CD8-positive, alpha-beta memory T cell (primary cell): ENCODE measurements around the gene PPP3R1. TPM values are rescaled to one million over a fixed set of nuclear protein-coding genes. Genes with fewer than 3 reads are reported as not detected.
A peak's percentile ranks its signal among the peaks of the same experiment; 100 is the strongest.

ENCODE experiments used
- CTCF ChIA-PET: fragments of 350-600 bp; sonication (Branson Sonifier 250); formaldehyde crosslinking; loops from one replicate; lab custom pipeline; 2021; ENCODE audit warnings: antibody characterized with exemption; lab: Charles Lee
- POLR2A ChIA-PET: fragments of 350-600 bp; sonication (Branson Sonifier 250); formaldehyde crosslinking; loops from one replicate; lab custom pipeline; 2021; ENCODE audit warnings: antibody characterized with exemption; lab: Charles Lee
- DNase-seq, 5 donors: peaks; one replicate each; pipeline versions ENCODE4 v3.0.0 to v3.0.0-alpha.2; 2020 to 2022; ENCODE audit warnings: mixed read lengths in 1 of 5
- H3K27ac ChIP-seq: one replicate; pipeline ENCODE4 v1.7.0; 2013; ENCODE audit warnings: low read depth, mild to moderate bottlenecking, low read length, moderate library complexity
- H3K27me3 ChIP-seq: 2 replicates; pipeline ENCODE4 v1.7.0; 2013; ENCODE audit warnings: low read length, mild to moderate bottlenecking; ENCODE audit not compliant: insufficient read depth, poor library complexity, severe bottlenecking
- H3K36me3 ChIP-seq: 2 replicates; pipeline ENCODE4 v1.7.0; 2013; ENCODE audit warnings: mild to moderate bottlenecking, low read length, moderate library complexity; ENCODE audit not compliant: insufficient read depth
- H3K4me1 ChIP-seq: 2 replicates; pipeline ENCODE4 v1.7.0; 2013; ENCODE audit warnings: mild to moderate bottlenecking, low read length, moderate library complexity; ENCODE audit not compliant: insufficient read depth
- H3K4me3 ChIP-seq: 2 replicates; pipeline ENCODE4 v1.7.0; 2013; ENCODE audit warnings: mild to moderate bottlenecking, low read length
- H3K9me3 ChIP-seq: 2 replicates; pipeline ENCODE4 v1.7.0; 2013; ENCODE audit warnings: mild to moderate bottlenecking, low read length
- H3K27ac Mint-ChIP-seq, 8 donors: one replicate each; pipeline ENCODE4 v1.8.0; 2020 to 2021; ENCODE audit warnings: mixed read lengths in 8 of 8, mild to moderate bottlenecking in 6 of 8, inconsistent platforms in 3 of 8, moderate library complexity in 3 of 8
- H3K27me3 Mint-ChIP-seq, 2 donors: one replicate each; pipeline ENCODE4 v1.8.0; 2020 to 2021; ENCODE audit warnings: mixed read lengths in 2 of 2, mild to moderate bottlenecking in 1 of 2, moderate library complexity in 1 of 2
- H3K36me3 Mint-ChIP-seq, 3 donors: one replicate each; pipeline ENCODE4 v1.8.0; 2020 to 2021; ENCODE audit warnings: mixed read lengths in 3 of 3, inconsistent platforms in 1 of 3, mild to moderate bottlenecking in 1 of 3
- H3K4me1 Mint-ChIP-seq, 3 donors: one replicate each; pipeline ENCODE4 v1.8.0; 2020 to 2021; ENCODE audit warnings: mixed read lengths in 3 of 3, inconsistent platforms in 1 of 3, mild to moderate bottlenecking in 1 of 3
- H3K4me3 Mint-ChIP-seq, 7 donors: one replicate each; pipeline ENCODE4 v1.8.0; 2020 to 2021; ENCODE audit warnings: mixed read lengths in 7 of 7, mild to moderate bottlenecking in 6 of 7, moderate library complexity in 4 of 7, inconsistent platforms in 2 of 7
- H3K9me3 Mint-ChIP-seq, 5 donors: one replicate each; pipeline ENCODE4 v1.8.0; 2020 to 2022; ENCODE audit warnings: mixed read lengths in 5 of 5, mild to moderate bottlenecking in 3 of 5, moderate library complexity in 2 of 5, inconsistent platforms in 1 of 5
- polyA plus RNA-seq: library from polyadenylated mRNA; unstranded; fragments of 300-500 nt; fragmentation: Illumina TruSeq; gene quantifications from one replicate; pipeline ENCODE4 v1.2.3, GENCODE V29; 2021
- total RNA-seq, 2 experiments: library from RNA; stranded (reverse); gene quantifications; one replicate each; pipeline ENCODE4 v1.2.3, GENCODE V29; 2021

Gene PPP3R1
- total and polyA plus RNA-seq, 3 experiments from 2014 or later, result 4.2 to 86.1 (median 85.0) TPM

DNA sequence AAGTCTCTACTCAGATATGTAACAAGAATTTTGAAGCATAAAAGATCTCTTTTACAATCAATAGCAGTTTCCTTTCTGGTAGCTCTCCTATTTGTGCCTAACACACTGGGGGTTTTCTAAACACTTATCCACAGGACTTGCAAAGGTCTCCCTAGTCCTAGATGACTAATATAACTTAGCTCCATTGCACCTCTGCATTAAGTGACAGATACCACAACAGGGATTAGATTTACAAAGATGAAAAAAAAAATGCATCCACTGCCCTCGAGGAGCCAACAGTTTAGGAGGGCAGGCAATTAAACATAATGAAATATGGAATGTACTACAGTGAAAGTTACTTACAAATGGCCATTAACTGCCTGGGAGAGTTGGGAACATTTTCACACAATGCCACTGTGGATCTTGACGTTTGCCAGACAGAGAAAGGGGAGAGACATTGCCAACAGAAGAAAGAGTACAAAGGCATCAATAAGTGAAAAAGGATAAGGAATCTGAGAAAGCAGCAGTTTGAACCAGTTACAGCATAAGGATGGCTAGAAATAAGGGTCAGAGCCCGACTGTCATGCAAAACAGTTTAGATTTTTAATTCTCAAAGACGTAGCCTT, 14.3 kb downstream of the PPP3R1 start:
- CTCF ChIA-PET, result no interaction called here
- Histone ChIP-seq H3K36me3 (no peaks in the 10 kb centered on the region), H3K27me3 (no peaks in the 10 kb centered on the region), H3K4me3 (no peak overlapping the region), H3K27ac (no peak overlapping the region), H3K4me1 (peaks cover 92% of the 10 kb centered on the region), H3K9me3 (no peaks in the 10 kb centered on the region)
- H3K9me3 Mint-ChIP-seq, result no peaks in the 10 kb centered on the region
- peaks cover 33 to 88% (median 81%) of the 10 kb centered on the region in 3 donors for H3K4me1 Mint-ChIP-seq
- POLR2A ChIA-PET, result interaction anchor here (0.9 kb wide), 1 partner anchor 14 kb away, joined by 3 read pairs; the partner anchor contains the start of gene PPP3R1
- H3K27ac Mint-ChIP-seq, result peak overlapping the region; percentile 1 to 64 (median 44)
- H3K27me3 Mint-ChIP-seq, result no peaks in the 10 kb centered on the region
- H3K4me3 Mint-ChIP-seq, result peak overlapping the region; percentile 3 to 66 (median 44)
- peaks cover 0 to 11% (median 11%) of the 10 kb centered on the region in 3 donors for H3K36me3 Mint-ChIP-seq
- DNase-seq, result no peak

DNA sequence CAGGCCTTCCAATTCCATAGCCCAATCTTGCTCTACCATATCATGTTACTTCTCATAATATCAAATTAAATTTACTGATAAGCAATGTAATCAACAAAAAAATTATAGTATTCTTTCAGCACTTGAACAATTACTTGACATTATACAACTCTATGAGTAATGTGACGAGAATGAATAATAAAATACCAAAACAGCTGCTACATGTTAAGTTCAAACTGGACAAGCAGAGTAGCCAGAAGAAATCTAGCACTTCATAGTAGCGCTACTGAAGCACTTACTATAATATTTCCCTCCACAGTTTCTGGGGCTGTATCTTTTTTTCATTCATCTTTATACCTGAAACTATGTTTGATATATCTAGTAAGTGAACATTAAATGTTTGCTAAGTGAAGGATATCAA, 14.9 kb downstream of the PPP3R1 start:
- no peak overlapping the region for H3K4me3 ChIP-seq
- ChIA-PET POLR2A (interaction anchor here (0.9 kb wide), 1 partner anchor 15 kb away, joined by 3 read pairs; the partner anchor contains the start of gene PPP3R1), CTCF (interaction anchor here (1.0 kb wide), 1 partner anchor 42 kb away, joined by 4 read pairs; no protein-coding TSS in a partner anchor)
- H3K36me3 ChIP-seq, result no peaks in the 10 kb centered on the region
- H3K9me3 ChIP-seq, result no peaks in the 10 kb centered on the region
- Mint-ChIP-seq H3K4me3 (peak overlapping the region in 2 of 7 donors; percentile 4 to 35), H3K27ac (peak overlapping the region in 5 of 8 donors; percentile 24 to 74 (median 30)), H3K36me3 (peaks cover 0 to 13% (median 11%) of the 10 kb centered on the region in 3 donors), H3K27me3 (no peaks in the 10 kb centered on the region), H3K9me3 (no peaks in the 10 kb centered on the region), H3K4me1 (peaks cover 37 to 93% (median 79%) of the 10 kb centered on the region in 3 donors)
- no peak for DNase-seq
- no peak overlapping the region for H3K27ac ChIP-seq
- H3K4me1 ChIP-seq, result peaks cover 85% of the 10 kb centered on the region
- H3K27me3 ChIP-seq, result no peaks in the 10 kb centered on the region

DNA sequence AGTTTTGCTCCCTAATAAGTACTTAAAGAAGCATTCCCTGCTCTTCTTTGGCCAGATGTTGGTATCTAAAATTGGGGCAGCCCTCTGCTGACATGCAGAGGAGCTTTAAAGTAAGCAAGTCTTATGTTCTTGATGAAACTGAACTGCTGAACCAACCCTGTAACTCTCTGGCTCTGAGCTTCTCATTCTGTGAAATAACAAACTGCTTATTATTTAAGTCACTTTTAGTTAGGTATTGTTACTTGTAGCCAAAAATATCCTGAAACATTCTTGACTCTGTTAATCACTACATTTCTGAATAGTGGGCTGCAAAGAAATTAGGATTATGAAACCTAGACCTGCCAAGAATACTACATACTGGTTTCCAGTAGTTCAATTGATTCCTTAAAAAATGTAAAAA, 15.5 kb downstream of the PPP3R1 start:
- no peaks in the 10 kb centered on the region for H3K9me3 ChIP-seq
- H3K27ac ChIP-seq, result no peak overlapping the region
- peak overlapping the region in 1 of 7 donors; percentile 4 for H3K4me3 Mint-ChIP-seq
- H3K27me3 Mint-ChIP-seq, result no peaks in the 10 kb centered on the region
- no peaks in the 10 kb centered on the region for H3K27me3 ChIP-seq
- H3K27ac Mint-ChIP-seq, result peak overlapping the region in 3 of 8 donors; percentile 11 to 40 (median 30)
- H3K4me3 ChIP-seq, result no peak overlapping the region
- H3K36me3 Mint-ChIP-seq, result peaks cover 0 to 13% (median 11%) of the 10 kb centered on the region in 3 donors
- H3K4me1 Mint-ChIP-seq, result peaks cover 38 to 95% (median 79%) of the 10 kb centered on the region in 3 donors
- H3K4me1 ChIP-seq, result peaks cover 80% of the 10 kb centered on the region
- H3K36me3 ChIP-seq, result no peaks in the 10 kb centered on the region
- POLR2A ChIA-PET, result interaction anchor here (0.7 to 1.3 kb wide), 2 partner anchors 13 to 14 kb away, joined by 3 to 4 read pairs; no protein-coding TSS in a partner anchor
- CTCF ChIA-PET, result interaction anchor here (1.0 kb wide), 3 partner anchors 12 to 41 kb away, joined by 3 to 4 read pairs (median 4); no protein-coding TSS in a partner anchor
- no peak for DNase-seq
- no peaks in the 10 kb centered on the region for H3K9me3 Mint-ChIP-seq

DNA sequence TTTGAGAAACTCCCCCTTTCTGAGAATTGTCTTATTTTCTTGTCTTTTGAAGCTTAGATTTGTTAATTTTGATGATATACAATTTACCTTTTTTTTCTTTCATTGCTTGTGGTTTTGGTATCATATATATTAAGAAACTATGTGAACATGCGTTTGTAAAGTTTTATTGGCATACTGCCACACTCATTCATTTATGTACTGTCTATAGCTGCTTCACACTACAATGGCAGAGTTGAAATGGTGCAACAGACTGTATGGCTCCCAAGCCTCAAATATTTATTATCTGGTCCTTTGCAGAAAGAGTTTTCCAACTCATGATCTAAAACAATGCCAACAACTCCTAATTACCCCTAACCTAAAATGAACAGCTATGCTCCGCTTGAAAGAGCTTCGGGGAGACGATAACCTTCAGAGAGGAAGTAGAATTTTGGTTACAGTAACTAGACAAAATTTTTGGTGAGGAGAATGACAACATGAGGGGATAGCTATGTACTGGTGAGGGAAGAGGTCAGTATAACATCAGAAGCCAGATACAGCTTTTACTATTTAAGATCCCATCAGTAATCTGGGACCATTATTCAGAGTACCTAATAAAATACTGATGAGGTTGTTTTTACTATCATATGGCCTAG, 16.1 kb downstream of the PPP3R1 start:
- no peak for DNase-seq
- Mint-ChIP-seq H3K27me3 (no peaks in the 10 kb centered on the region), H3K4me1 (peaks cover 44 to 95% (median 81%) of the 10 kb centered on the region in 3 donors), H3K27ac (peak overlapping the region in 6 of 8 donors; percentile 1 to 46 (median 39)), H3K9me3 (no peaks in the 10 kb centered on the region), H3K4me3 (peak overlapping the region in 6 of 7 donors; percentile 2 to 64 (median 22)), H3K36me3 (peaks cover 0 to 13% (median 11%) of the 10 kb centered on the region in 3 donors)
- no peaks in the 10 kb centered on the region for H3K36me3 ChIP-seq
- CTCF ChIA-PET, result interaction anchor here (1.0 kb wide), 2 partner anchors 11 to 18 kb away, joined by 3 to 4 read pairs; no protein-coding TSS in a partner anchor
- no peaks in the 10 kb centered on the region for H3K9me3 ChIP-seq
- POLR2A ChIA-PET, result interaction anchor here (0.7 to 1.3 kb wide), 2 partner anchors 14 to 15 kb away, joined by 3 to 4 read pairs; no protein-coding TSS in a partner anchor
- H3K4me3 ChIP-seq, result no peak overlapping the region
- H3K4me1 ChIP-seq, result peaks cover 77% of the 10 kb centered on the region
- no peak overlapping the region for H3K27ac ChIP-seq
- no peaks in the 10 kb centered on the region for H3K27me3 ChIP-seq

DNA sequence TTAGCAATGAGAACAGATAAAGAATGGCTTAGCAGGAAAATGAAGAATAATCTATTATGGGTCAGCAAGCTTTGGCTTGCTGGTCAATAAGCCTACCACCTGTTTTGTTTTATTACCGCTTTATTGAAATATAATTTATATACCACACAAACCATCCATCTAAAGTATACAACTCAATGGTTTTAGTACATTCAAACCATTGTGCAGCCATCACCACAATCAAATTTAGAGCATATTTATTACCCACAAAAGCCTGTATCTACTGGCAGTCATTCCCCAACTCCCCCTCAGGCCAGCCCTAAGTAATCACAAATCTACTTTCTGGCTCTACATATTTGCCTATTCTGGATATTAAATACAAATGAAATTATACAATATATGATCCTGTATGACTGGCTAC, 17.2 kb downstream of the PPP3R1 start:
- Histone ChIP-seq H3K9me3 (no peaks in the 10 kb centered on the region), H3K27ac (no peak overlapping the region), H3K4me1 (peaks cover 74% of the 10 kb centered on the region), H3K27me3 (no peaks in the 10 kb centered on the region), H3K36me3 (no peaks in the 10 kb centered on the region), H3K4me3 (no peak overlapping the region)
- peak overlapping the region in 1 of 8 donors; percentile 5 for H3K27ac Mint-ChIP-seq
- no peaks in the 10 kb centered on the region for H3K27me3 Mint-ChIP-seq
- POLR2A ChIA-PET, result no interaction called here
- no peaks in the 10 kb centered on the region for H3K9me3 Mint-ChIP-seq
- H3K36me3 Mint-ChIP-seq, result peaks cover 0 to 11% (median 9%) of the 10 kb centered on the region in 3 donors
- CTCF ChIA-PET, result no interaction called here
- H3K4me3 Mint-ChIP-seq, result peak overlapping the region in 3 of 7 donors; percentile 16 to 57 (median 55)
- H3K4me1 Mint-ChIP-seq, result peaks cover 56 to 95% (median 81%) of the 10 kb centered on the region in 3 donors
- no peak for DNase-seq

DNA sequence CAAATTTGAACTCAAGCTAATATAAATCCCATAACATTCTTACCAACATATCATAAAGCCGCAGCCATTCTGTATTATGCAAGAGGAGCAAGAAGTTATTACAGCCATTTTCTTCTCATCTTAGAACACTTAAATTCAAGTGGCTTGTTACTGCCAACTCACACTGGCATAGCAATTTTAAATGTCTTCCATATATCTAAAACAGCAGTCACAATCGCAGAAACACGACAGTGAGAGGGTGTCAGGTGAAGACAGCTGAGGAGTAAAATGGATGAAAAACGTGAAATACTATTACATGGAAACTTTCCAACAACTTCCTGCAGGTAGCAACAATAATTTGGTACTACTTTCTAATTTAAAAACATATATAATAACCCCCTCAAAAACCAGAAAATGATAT, 17.9 kb downstream of the PPP3R1 start:
- Mint-ChIP-seq H3K4me3 (peak overlapping the region in 1 of 7 donors; percentile 57), H3K27me3 (no peaks in the 10 kb centered on the region), H3K4me1 (peaks cover 63 to 95% (median 79%) of the 10 kb centered on the region in 3 donors), H3K27ac (no peak overlapping the region), H3K36me3 (peaks cover 0 to 9% (median 8%) of the 10 kb centered on the region in 3 donors), H3K9me3 (no peaks in the 10 kb centered on the region)
- no peaks in the 10 kb centered on the region for H3K27me3 ChIP-seq
- H3K9me3 ChIP-seq, result no peaks in the 10 kb centered on the region
- ChIA-PET POLR2A (no interaction called here), CTCF (interaction anchor here (0.9 kb wide), 1 partner anchor 9 kb away, joined by 3 read pairs; no protein-coding TSS in a partner anchor)
- peaks cover 70% of the 10 kb centered on the region for H3K4me1 ChIP-seq
- H3K27ac ChIP-seq, result no peak overlapping the region
- DNase-seq, result no peak
- H3K4me3 ChIP-seq, result no peak overlapping the region
- H3K36me3 ChIP-seq, result no peaks in the 10 kb centered on the region

DNA sequence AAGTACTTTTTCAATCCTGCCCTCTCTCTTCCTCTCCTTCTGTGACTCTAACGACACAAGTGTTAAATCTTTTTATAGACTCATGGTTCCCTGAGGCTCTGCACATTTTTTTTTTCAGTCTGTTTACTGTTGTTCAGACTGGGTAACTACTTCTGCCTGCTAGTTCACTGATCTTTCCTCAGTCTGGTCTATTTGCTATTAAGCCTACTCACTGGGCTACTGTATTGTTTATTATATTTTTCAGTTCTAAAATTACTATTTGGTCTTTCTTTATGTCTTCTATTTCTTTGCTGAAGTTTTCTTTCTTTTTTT, 21.3 kb downstream of the PPP3R1 start:
- ChIA-PET CTCF (interaction anchor here (0.6 to 1.0 kb wide), 2 partner anchors 20 to 73 kb away, joined by 3 read pairs; no protein-coding TSS in a partner anchor), POLR2A (no interaction called here)
- Mint-ChIP-seq H3K4me3 (peak overlapping the region in 4 of 7 donors; percentile 12 to 62 (median 34)), H3K9me3 (no peaks in the 10 kb centered on the region), H3K36me3 (peaks cover 0 to 6% (median 0%) of the 10 kb centered on the region in 3 donors), H3K4me1 (peaks cover 80 to 95% (median 90%) of the 10 kb centered on the region in 3 donors), H3K27ac (peak overlapping the region in 7 of 8 donors; percentile 15 to 76 (median 43)), H3K27me3 (no peaks in the 10 kb centered on the region)
- Histone ChIP-seq H3K36me3 (no peaks in the 10 kb centered on the region), H3K9me3 (no peaks in the 10 kb centered on the region), H3K27ac (no peak overlapping the region), H3K4me1 (peaks cover 44% of the 10 kb centered on the region), H3K4me3 (no peak overlapping the region), H3K27me3 (no peaks in the 10 kb centered on the region)
- DNase-seq, result no peak
